Neural progenitor cell (in vitro differentiated cells): ENCODE measurements around the gene KIAA0232.

ENCODE experiments used
- EZH2 ChIP-seq: fragments of 200-600 bp; sonication (generic); IDR thresholded peaks from 2 replicates; pipeline ENCODE4 v1.6.1; 2017; ENCODE audit warnings: antibody characterized with exemption, mild to moderate bottlenecking, moderate library complexity
- EZH2phosphoT487 ChIP-seq: fragments of 200-600 bp; sonication (generic); IDR thresholded peaks from 2 replicates; pipeline ENCODE4 v1.6.1; 2017; ENCODE audit warnings: antibody characterized with exemption
- TF ChIP-seq, protein P1 (sequence below): fragments of 200-600 bp; sonication (generic); IDR thresholded peaks from 2 replicates; pipeline ENCODE4 v1.5.1; 2017; ENCODE audit warnings: antibody characterized with exemption, mild to moderate bottlenecking

GRCh38 chr4:6889736-6890324 lies 107.3 kb downstream of the KIAA0232 start:
- TF ChIP-seq, protein P1, sequence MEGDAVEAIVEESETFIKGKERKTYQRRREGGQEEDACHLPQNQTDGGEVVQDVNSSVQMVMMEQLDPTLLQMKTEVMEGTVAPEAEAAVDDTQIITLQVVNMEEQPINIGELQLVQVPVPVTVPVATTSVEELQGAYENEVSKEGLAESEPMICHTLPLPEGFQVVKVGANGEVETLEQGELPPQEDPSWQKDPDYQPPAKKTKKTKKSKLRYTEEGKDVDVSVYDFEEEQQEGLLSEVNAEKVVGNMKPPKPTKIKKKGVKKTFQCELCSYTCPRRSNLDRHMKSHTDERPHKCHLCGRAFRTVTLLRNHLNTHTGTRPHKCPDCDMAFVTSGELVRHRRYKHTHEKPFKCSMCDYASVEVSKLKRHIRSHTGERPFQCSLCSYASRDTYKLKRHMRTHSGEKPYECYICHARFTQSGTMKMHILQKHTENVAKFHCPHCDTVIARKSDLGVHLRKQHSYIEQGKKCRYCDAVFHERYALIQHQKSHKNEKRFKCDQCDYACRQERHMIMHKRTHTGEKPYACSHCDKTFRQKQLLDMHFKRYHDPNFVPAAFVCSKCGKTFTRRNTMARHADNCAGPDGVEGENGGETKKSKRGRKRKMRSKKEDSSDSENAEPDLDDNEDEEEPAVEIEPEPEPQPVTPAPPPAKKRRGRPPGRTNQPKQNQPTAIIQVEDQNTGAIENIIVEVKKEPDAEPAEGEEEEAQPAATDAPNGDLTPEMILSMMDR, result no peak
- TF ChIP-seq EZH2 (no peak), EZH2phosphoT487 (no peak)
